Pancreas (tissue), 10 donors: ENCODE measurements around the gene USP3. TPM values are rescaled to one million over a fixed set of nuclear protein-coding genes. Genes with fewer than 3 reads are reported as not detected.
A peak's percentile ranks its signal among the peaks of the same experiment; 100 is the strongest.
"Not testable (repeated sequence)": the region's sequence is repeated elsewhere in the genome, so short reads cannot be mapped to it uniquely, and the experiment has no call there.

Source experiments
- ATAC-seq, 4 donors: fragments of 200-7000 bp; cut with Tn5 transposase; one replicate each; pipeline versions ENCODE4 v1.8.0 to v1.9.1; 2020; ENCODE audit warnings: mild to moderate bottlenecking in 4 of 4, moderate library complexity in 4 of 4
- DNase-seq, 6 donors: peaks; one replicate each; pipeline ENCODE4 v3.0.0-alpha.2; 2020
- FAIRE-seq: peaks from 2 replicates; lab custom pipeline; 2012; peaks lifted over from hg19 to GRCh38; lab: Jason Lieb, UNC
- H3K27ac ChIP-seq, 4 donors: fragments of 200-600 bp; sonication (generic); 1 replicate in 3 of 4; 2 replicates in 1 of 4; pipeline versions ENCODE4 v1.5.0 to v1.8.0; 2020
- H3K27me3 ChIP-seq, 4 donors: fragments of 200-600 bp; one replicate each; pipeline ENCODE4 v1.8.0; 2021
- H3K36me3 ChIP-seq, 3 donors: fragments of 200-600 bp; sonication (generic) in 1 of 3; one replicate each; pipeline versions ENCODE4 v1.5.0 to v1.8.0; 2020 to 2021
- H3K4me1 ChIP-seq, 3 donors: fragments of 200-600 bp; one replicate each; pipeline ENCODE4 v1.8.0; 2021
- H3K4me3 ChIP-seq, 4 donors: fragments of 200-600 bp; sonication (generic) in 2 of 4; one replicate each; pipeline versions ENCODE4 v1.5.0 to v1.8.0; 2020 to 2021
- H3K9me3 ChIP-seq, 4 donors: fragments of 200-600 bp; one replicate each; pipeline ENCODE4 v1.8.0; 2021
- CTCF ChIP-seq, 4 donors: fragments of 200-600 bp; sonication (generic) in 3 of 4; IDR thresholded peaks; one replicate each; pipeline versions ENCODE4 v1.5.0 to v1.8.0; 2021; ENCODE audit warnings: antibody characterized with exemption in 4 of 4
- WGBS, 2 donors: extraction: QIAGEN DNeasy Blood & Tissue Kit; methylation state at CpG; one replicate each; pipeline ENCODE4 v1.1.7; 2013; 5-methylcytosine and 5-hydroxymethylcytosine counted together
- intact Hi-C, 3 donors: fragments of 100-400 bp; cut with DNase I; formaldehyde crosslinking; loops; one replicate each; pipeline versions ENCODE4 v1.11.1 to v1.14.2; 2022
- polyA plus RNA-seq, 2 donors: library from polyadenylated mRNA; stranded (reverse); fragments of 200-250 nt; gene quantifications; one replicate each; pipeline ENCODE4 v1.2.3, GENCODE V29; 2013
- total RNA-seq, 6 donors: library from RNA; stranded (reverse); fragmentation: NEBNext Ultra II Directional in 4 of 6; extraction: Animal tissue kit (Norgen Biotek cat#: 25700) in 4 of 6; gene quantifications; one replicate each; pipeline versions ENCODE4 v1.2.1 to v1.2.4, GENCODE V29; 2021 to 2023
- donor health status: healthy with polysubstance abuse.
- donor health status: DM: no; HTN: no; CAD: no; lungs with moderate emphysema.
- donor health status: DM: no; HTN: no; CAD: no.
- donor health status: control.
- donor health status: control.
- donor health status: Bipolar disorder and iron deficiency.
- donor health status: DM: yes; HTN: yes; CAD: no.
- donor health status: DM: no; HTN: no; CAD: no.
- donor health status: DM: no; HTN: no; CAD: no.
- donor health status: DM: yes; HTN: yes; CAD: no.

USP3 gene
- total and polyA plus RNA-seq, 8 donors, result 28.5 to 50.8 (median 41.2) TPM

- H3K4me3 ChIP-seq, result no peak overlapping the region
- no peak for FAIRE-seq
- ATAC-seq, result peak; percentile 96 to 99 (median 98)
- DNase-seq, result peak; percentile 83 to 99 (median 91)
- no peaks in the 10 kb centered on the region for H3K9me3 ChIP-seq
- intact Hi-C loops, result no loop called here
- peak; percentile 89 to 93 (median 90) for TF ChIP-seq CTCF (IDR thresholded peaks at IDR 0.05)
- 19 to 22% methylated on average over 16 of the region's 16 CpGs for WGBS, 2 donors
- no peaks in the 10 kb centered on the region for H3K27me3 ChIP-seq
- peaks cover 0 to 5% (median 0%) of the 10 kb centered on the region in 3 donors for H3K4me1 ChIP-seq
- H3K36me3 ChIP-seq, result no peaks in the 10 kb centered on the region
- no peak overlapping the region for H3K27ac ChIP-seq
These were observed 17.2 kb upstream of the USP3 start for GRCh38 chr15:63487076-63487757.

DNA sequence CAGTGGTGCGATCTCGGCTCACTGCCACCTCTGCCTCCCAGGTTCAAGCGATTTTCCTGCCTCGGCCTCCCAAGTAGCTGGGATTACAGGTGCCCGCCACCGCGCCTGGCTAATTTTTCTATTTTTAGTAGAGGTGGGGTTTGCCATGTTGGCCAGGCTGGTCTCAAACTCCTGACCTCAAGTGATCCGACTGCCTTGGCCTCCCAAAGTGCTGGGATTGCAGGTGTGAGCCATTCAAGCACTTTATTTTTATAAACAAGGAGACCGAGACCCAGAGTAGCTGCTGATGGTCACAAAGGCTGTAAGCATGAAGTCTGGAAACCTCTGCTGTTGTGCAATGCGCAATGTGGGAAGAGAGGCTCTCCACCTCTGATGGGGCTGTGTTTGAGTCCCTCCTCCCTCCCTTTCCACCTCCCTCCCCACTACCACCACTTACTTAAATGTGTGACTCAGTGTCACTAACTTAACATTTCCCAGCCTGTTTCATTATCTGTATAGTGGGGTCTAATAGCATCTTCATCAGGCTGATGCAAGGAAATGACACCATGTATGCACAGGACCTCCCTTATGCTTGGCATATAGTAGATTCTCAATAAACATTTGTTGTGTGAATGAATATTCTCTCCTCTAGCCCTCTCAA lies 16.5 kb upstream of the USP3 start:
- FAIRE-seq, ATAC-seq, H3K36me3 ChIP-seq, H3K4me1 ChIP-seq, intact Hi-C loops, H3K27ac ChIP-seq, H3K27me3 ChIP-seq, H3K4me3 ChIP-seq, H3K9me3 ChIP-seq: not testable (repeated sequence)
- 75 to 84% methylated on average over 10 of the region's 10 CpGs for WGBS, 2 donors
- peak in 1 of 6 donors; percentile 11 for DNase-seq

DNA sequence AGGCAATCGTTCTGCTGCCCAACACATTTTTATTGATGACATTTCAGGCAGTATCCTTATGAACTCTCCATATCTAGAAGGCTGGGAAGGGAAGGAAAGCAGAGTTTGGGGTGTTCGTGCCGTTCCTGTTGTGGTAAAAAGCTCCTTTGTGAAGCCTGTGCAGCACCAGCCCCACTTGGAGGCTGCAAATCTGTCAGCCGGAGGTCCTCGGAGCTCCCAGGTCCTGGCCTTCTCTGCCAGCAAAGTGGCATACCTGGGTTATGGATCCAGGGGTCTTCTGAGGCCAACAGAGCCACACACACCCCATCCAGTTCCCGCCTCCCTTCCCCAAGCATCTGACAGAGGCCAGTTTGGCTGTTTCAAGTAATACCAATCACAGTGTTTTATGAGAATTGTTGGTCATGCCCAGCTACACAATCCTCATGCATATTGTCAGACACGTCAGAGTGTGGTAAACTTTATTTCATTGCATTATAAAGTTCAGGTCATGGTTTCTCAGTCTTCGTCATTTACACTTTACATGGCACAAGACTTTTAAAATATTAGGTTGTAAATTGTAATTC lies 15.9 kb upstream of the USP3 start:
- intact Hi-C loops, result no loop called here
- FAIRE-seq (no peak), ATAC-seq (no peak), DNase-seq (peak in 1 of 6 donors; percentile 7)
- no peak overlapping the region for H3K4me3 ChIP-seq
- no peaks in the 10 kb centered on the region for H3K9me3 ChIP-seq
- H3K27me3 ChIP-seq, result no peaks in the 10 kb centered on the region
- no peaks in the 10 kb centered on the region for H3K36me3 ChIP-seq
- no peak overlapping the region for H3K27ac ChIP-seq
- TF ChIP-seq CTCF (IDR thresholded peaks at IDR 0.05), result no peak
- H3K4me1 ChIP-seq, result peaks cover 0 to 5% (median 0%) of the 10 kb centered on the region in 3 donors
- 81 to 91% methylated on average over 8 of the region's 8 CpGs for WGBS, 2 donors

DNA sequence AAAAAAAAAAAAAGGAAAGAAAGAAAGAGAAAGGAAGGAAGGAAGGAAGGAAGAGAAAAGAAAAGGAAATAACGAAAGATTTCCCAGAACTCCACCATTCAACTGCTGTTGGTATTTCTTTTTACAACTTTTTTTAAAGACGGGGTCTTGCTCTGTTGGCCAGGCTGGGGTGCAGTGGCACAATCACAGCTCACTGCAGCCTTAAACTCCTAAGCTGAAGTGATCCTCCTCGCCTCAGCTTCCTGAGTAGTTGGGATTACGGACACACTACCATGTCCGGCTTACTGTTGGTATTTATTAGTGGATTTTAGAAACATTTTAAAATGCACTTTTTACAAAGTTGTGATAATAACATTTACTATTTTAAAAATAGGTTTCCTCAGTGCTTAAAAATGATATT lies 15.0 kb upstream of the USP3 start:
- TF ChIP-seq CTCF (IDR thresholded peaks at IDR 0.05), result no peak
- no peaks in the 10 kb centered on the region for H3K27me3 ChIP-seq
- peaks cover 0 to 5% (median 0%) of the 10 kb centered on the region in 3 donors for H3K4me1 ChIP-seq
- H3K27ac ChIP-seq, result no peak overlapping the region
- ATAC-seq, result no peak
- intact Hi-C loops, result no loop called here
- no peak for FAIRE-seq
- WGBS, 2 donors, result 85 to 98% methylated on average over 5 of the region's 5 CpGs
- H3K4me3 ChIP-seq, result no peak overlapping the region
- H3K9me3 ChIP-seq, result no peaks in the 10 kb centered on the region
- H3K36me3 ChIP-seq, result no peaks in the 10 kb centered on the region
- no peak for DNase-seq

GRCh38 chr15:63490345-63491034 lies 13.9 kb upstream of the USP3 start:
- intact Hi-C loops, result loop anchor here in 1 of 3 donors (10.0 kb wide), 1 partner anchor 104 kb away; the partner anchor contains the start of gene FBXL22
- peaks cover 0 to 5% (median 0%) of the 10 kb centered on the region in 3 donors for H3K4me1 ChIP-seq
- peak overlapping the region in 1 of 4 donors; percentile 47 for H3K27ac ChIP-seq
- ATAC-seq, result peak in 2 of 4 donors; percentile 25
- no peak for FAIRE-seq
- 82 to 94% methylated on average over 4 of the region's 4 CpGs for WGBS, 2 donors
- TF ChIP-seq CTCF (IDR thresholded peaks at IDR 0.05), result no peak
- no peaks in the 10 kb centered on the region for H3K36me3 ChIP-seq
- no peaks in the 10 kb centered on the region for H3K9me3 ChIP-seq
- H3K27me3 ChIP-seq, result no peaks in the 10 kb centered on the region
- no peak overlapping the region for H3K4me3 ChIP-seq
- no peak for DNase-seq
